ENCODE data around the gene FURIN. TPM values are rescaled to one million over a fixed set of nuclear protein-coding genes. Genes with fewer than 3 reads are reported as not detected.
"Not testable (repeated sequence)": the region's sequence is repeated elsewhere in the genome, so short reads cannot be mapped to it uniquely, and the experiment has no call there.

Gene FURIN
- total and polyA plus RNA-seq, 4 experiments from 2014 or later = 1.6 to 40.3 (median 24.4) TPM

- Mint-ChIP-seq H3K9me3 (peaks cover 0 to 2% (median 0%) of the 10 kb centered on the region in 8 donors), H3K36me3 (no peaks in the 10 kb centered on the region), H3K27ac (peak overlapping the region in 1 of 7 donors; percentile 8), H3K27me3 (peaks cover 2 to 3% of the 10 kb centered on the region in 2 donors), H3K4me1 (peaks cover 0 to 2% (median 0%) of the 10 kb centered on the region in 4 donors), H3K4me3 (no peak overlapping the region)
- Histone ChIP-seq H3K27me3 (ENCODE audit: insufficient read depth, low read length) (no peaks in the 10 kb centered on the region), H3K36me3 (ENCODE audit: insufficient read depth, low read length) (no peaks in the 10 kb centered on the region), H3K4me3 (ENCODE audit: low read length in 2 of 2) (no peak overlapping the region), H3K4me1 (ENCODE audit: insufficient read depth, low read length) (no peaks in the 10 kb centered on the region), H3K27ac (ENCODE audit: low read depth, low read length) (no peak overlapping the region), H3K9me3 (ENCODE audit: control insufficient read depth in 1 of 2, low read length in 2 of 2) (no peaks in the 10 kb centered on the region)
- POLR2A ChIA-PET (ENCODE audit: partially characterized antibody) = no interaction called here
- no peak for DNase-seq
- intact Hi-C loops (cut with micrococcal nuclease) = no loop called here
- CTCF ChIA-PET (ENCODE audit: partially characterized antibody) = no interaction called here
These were observed 24.2 kb downstream of the FURIN start for GRCh38 chr15:90892498-90893174.

DNA sequence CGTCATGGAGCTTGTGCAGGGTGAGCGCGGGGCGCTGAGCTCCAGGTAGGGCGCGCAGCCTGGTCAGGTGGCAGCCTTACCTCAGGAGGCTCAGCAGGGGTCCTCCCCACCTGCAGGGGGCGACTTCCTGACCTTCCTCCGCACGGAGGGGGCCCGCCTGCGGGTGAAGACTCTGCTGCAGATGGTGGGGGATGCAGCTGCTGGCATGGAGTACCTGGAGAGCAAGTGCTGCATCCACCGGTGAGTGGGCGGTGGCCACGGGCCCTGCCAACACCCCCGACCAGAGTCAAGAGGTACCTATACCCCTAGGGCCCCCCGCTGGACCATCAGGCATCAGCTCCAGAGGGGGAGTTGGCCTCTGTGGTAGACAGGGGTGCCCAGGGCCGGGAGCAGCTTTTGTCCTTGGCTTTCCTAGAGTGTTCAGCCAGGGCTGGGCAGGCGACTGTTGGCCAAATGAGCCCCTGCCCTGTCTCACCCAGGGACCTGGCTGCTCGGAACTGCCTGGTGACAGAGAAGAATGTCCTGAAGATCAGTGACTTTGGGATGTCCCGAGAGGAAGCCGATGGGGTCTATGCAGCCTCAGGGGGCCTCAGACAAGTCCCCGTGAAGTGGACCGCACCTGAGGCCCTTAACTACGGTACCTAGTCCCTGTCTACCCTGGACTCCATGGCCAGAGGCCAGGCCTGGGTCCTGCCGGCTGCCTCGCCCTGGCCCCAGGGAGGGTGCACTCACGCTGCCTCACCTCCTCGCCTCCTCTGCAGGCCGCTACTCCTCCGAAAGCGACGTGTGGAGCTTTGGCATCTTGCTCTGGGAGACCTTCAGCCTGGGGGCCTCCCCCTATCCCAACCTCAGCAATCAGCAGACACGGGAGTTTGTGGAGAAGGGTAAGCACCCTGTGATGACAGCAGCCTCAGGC lies 25.0 kb downstream of the FURIN start:
- DNase-seq = no peak
- Histone ChIP-seq H3K36me3 (ENCODE audit: insufficient read depth, low read length) (no peaks in the 10 kb centered on the region), H3K9me3 (ENCODE audit: control insufficient read depth in 1 of 2, low read length in 2 of 2) (no peaks in the 10 kb centered on the region), H3K27ac (ENCODE audit: low read depth, low read length) (no peak overlapping the region), H3K27me3 (ENCODE audit: insufficient read depth, low read length) (no peaks in the 10 kb centered on the region), H3K4me1 (ENCODE audit: insufficient read depth, low read length) (no peaks in the 10 kb centered on the region), H3K4me3 (ENCODE audit: low read length in 2 of 2) (no peak overlapping the region)
- Mint-ChIP-seq H3K4me3 (no peak overlapping the region), H3K36me3 (no peaks in the 10 kb centered on the region), H3K27ac (no peak overlapping the region), H3K4me1 (peaks cover 0 to 2% (median 0%) of the 10 kb centered on the region in 4 donors), H3K27me3 (peaks cover 0 to under 1% of the 10 kb centered on the region in 2 donors), H3K9me3 (peaks cover 0 to 2% (median 0%) of the 10 kb centered on the region in 8 donors)
- intact Hi-C loops (cut with micrococcal nuclease) = no loop called here
- POLR2A ChIA-PET (ENCODE audit: partially characterized antibody) = no interaction called here
- CTCF ChIA-PET (ENCODE audit: partially characterized antibody) = interaction anchor here (3.1 kb wide), 1 partner anchor 7 kb away, joined by 22 read pairs; no protein-coding TSS in a partner anchor

DNA sequence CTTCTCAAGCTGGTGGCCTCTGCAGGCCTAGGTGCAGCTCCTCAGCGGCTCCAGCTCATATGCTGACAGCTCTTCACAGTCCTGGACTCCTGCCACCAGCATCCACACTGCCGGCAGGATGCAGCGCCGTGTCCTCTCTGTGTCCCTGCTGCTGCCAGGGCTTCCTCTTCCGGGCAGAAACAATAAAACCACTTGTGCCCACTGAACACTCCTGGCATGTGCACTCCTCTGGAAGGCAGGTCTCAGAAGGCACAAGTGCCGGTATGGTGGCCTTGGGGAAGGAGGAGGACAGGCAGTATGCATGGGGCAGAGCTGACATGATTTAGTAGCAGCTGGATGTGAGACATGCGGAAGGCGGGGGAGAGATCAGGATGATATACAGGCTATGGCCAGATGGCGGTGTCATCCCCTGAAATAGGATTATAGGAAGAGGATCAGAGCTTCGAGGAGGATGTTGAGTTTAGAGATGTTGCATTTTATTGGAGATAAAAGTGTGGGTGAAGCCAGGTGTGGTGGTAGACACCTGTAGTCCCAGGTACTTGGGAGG lies 27.3 kb downstream of the FURIN start:
- Histone ChIP-seq H3K36me3 (ENCODE audit: insufficient read depth, low read length) (no peaks in the 10 kb centered on the region), H3K9me3 (ENCODE audit: control insufficient read depth in 1 of 2, low read length in 2 of 2) (no peaks in the 10 kb centered on the region), H3K27me3 (ENCODE audit: insufficient read depth, low read length) (no peaks in the 10 kb centered on the region), H3K4me3 (ENCODE audit: low read length in 2 of 2) (no peak overlapping the region), H3K4me1 (ENCODE audit: insufficient read depth, low read length) (no peaks in the 10 kb centered on the region), H3K27ac (ENCODE audit: low read depth, low read length) (no peak overlapping the region)
- peak overlapping the region in 1 of 8 donors; percentile 43 for H3K4me3 Mint-ChIP-seq
- peak overlapping the region in 3 of 7 donors; percentile 68 to 84 (median 74) for H3K27ac Mint-ChIP-seq
- ChIA-PET CTCF (ENCODE audit: partially characterized antibody) (interaction anchor here (0.7 to 3.1 kb wide), 5 partner anchors 8 to 233 kb away, joined by 3 to 22 read pairs (median 5); partner anchors contain the start of genes HDDC3 and UNC45A), POLR2A (ENCODE audit: partially characterized antibody) (interaction anchor here (0.9 to 1.9 kb wide), 2 partner anchors 36 to 40 kb away, joined by 4 to 7 read pairs; partner anchors contain the start of genes HDDC3 and UNC45A)
- no peak for DNase-seq
- intact Hi-C loops (cut with micrococcal nuclease) = no loop called here
- peaks cover 0 to 2% (median 0%) of the 10 kb centered on the region in 8 donors for H3K9me3 Mint-ChIP-seq
- no peaks in the 10 kb centered on the region for H3K27me3 Mint-ChIP-seq
- peaks cover 0 to 4% (median 0%) of the 10 kb centered on the region in 4 donors for H3K4me1 Mint-ChIP-seq
- no peaks in the 10 kb centered on the region for H3K36me3 Mint-ChIP-seq

GRCh38 chr15:90897131-90897655 lies 28.8 kb downstream of the FURIN start:
- H3K27ac Mint-ChIP-seq; intact Hi-C loops (cut with micrococcal nuclease); POLR2A ChIA-PET (ENCODE audit: partially characterized antibody); H3K27ac ChIP-seq (ENCODE audit: low read depth, low read length); H3K27me3 Mint-ChIP-seq; H3K4me3 ChIP-seq (ENCODE audit: low read length in 2 of 2); H3K36me3 ChIP-seq (ENCODE audit: insufficient read depth, low read length); H3K9me3 Mint-ChIP-seq; H3K9me3 ChIP-seq (ENCODE audit: control insufficient read depth in 1 of 2, low read length in 2 of 2); H3K27me3 ChIP-seq (ENCODE audit: insufficient read depth, low read length); H3K4me1 ChIP-seq (ENCODE audit: insufficient read depth, low read length); DNase-seq; H3K4me3 Mint-ChIP-seq; H3K36me3 Mint-ChIP-seq: not testable (repeated sequence)
- CTCF ChIA-PET (ENCODE audit: partially characterized antibody) = interaction anchor here (0.7 to 2.0 kb wide), 5 partner anchors 11 to 152 kb away, joined by 3 to 5 read pairs (median 3); partner anchors contain the start of genes FES, HDDC3 and UNC45A
- peaks cover 8 to 15% (median 12%) of the 10 kb centered on the region in 4 donors for H3K4me1 Mint-ChIP-seq

DNA sequence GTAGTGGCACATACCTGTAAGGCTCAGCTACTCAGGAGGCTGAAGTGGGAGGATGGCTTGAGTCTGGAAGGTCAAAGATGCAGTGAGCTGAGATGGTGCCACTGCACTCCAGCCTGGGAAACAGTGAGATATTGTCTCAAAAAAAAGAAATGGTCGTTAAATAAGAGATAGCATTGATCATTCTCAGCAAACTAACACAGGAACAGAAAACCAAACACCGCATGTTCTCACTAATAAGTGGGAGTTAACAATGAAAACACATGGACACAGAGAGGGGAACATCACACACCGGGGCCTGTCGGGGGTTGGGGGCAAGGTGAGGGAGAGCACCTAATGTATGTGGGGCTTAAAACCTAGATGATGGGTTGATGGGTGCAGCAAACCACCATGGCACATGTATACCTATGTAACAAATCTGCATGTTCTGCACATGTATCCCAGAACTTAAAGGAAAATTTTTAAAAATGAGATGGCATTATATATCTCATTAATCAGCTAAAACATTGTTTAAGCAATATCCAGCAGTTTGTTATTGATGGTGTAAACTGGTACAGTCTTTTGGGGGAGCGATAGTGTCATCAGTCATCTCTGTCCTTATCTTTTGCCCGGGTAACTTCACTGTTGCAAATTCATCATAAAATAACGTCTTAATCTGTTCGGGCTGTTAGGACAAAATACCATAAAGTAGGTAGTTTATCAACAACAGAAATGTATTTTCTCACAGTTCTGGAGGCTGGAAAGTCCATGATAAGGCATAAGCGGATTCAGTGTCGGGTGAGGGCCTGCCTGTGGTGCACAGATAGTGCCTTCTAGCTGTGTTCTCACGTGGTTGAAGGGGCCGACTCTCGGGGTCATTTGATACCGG lies 33.0 kb downstream of the FURIN start:
- no peak for DNase-seq
- no peaks in the 10 kb centered on the region for H3K9me3 Mint-ChIP-seq
- intact Hi-C loops (cut with micrococcal nuclease) = loop anchor here (1.0 to 2.0 kb wide), 4 partner anchors 15 to 369 kb away; no protein-coding TSS in a partner anchor
- H3K36me3 Mint-ChIP-seq = peaks cover 15 to 18% of the 10 kb centered on the region in 2 donors
- H3K27ac ChIP-seq (ENCODE audit: low read depth, low read length) = peak overlapping the region; percentile 68
- H3K27ac Mint-ChIP-seq = peak overlapping the region; percentile 85 to 96 (median 94)
- peaks cover 15% of the 10 kb centered on the region for H3K36me3 ChIP-seq (ENCODE audit: insufficient read depth, low read length)
- H3K4me3 ChIP-seq (ENCODE audit: low read length in 2 of 2) = no peak overlapping the region
- H3K9me3 ChIP-seq (ENCODE audit: control insufficient read depth in 1 of 2, low read length in 2 of 2) = no peaks in the 10 kb centered on the region
- H3K4me1 Mint-ChIP-seq = peaks cover 10 to 38% (median 26%) of the 10 kb centered on the region in 4 donors
- H3K4me1 ChIP-seq (ENCODE audit: insufficient read depth, low read length) = peaks cover 16% of the 10 kb centered on the region
- ChIA-PET CTCF (ENCODE audit: partially characterized antibody) (interaction anchor here (0.6 to 12.9 kb wide), 10 partner anchors 12 to 581 kb away, joined by 3 to 344 read pairs (median 8); partner anchors contain the start of genes FES, HDDC3, RCCD1 and UNC45A), POLR2A (ENCODE audit: partially characterized antibody) (interaction anchor here (1.1 to 8.4 kb wide), 5 partner anchors 30 to 185 kb away, joined by 3 to 315 read pairs (median 4); partner anchors contain the start of genes BLM, HDDC3, RCCD1 and UNC45A)
- no peaks in the 10 kb centered on the region for H3K27me3 ChIP-seq (ENCODE audit: insufficient read depth, low read length)
- peak overlapping the region; percentile 76 to 95 (median 92) for H3K4me3 Mint-ChIP-seq
- no peaks in the 10 kb centered on the region for H3K27me3 Mint-ChIP-seq

Data from CD4-positive, alpha-beta memory T cell (primary cell).